HG03439 (cell line): ENCODE measurements around the gene ISOC1.

ENCODE experiments used
- ATAC-seq: cut with Tn5 transposase; IDR thresholded peaks from one replicate; pipeline ENCODE4 v1.9.1; 2021; ENCODE audit warnings: mild to moderate bottlenecking, moderate library complexity; ENCODE audit not compliant: unreplicated experiment

The ISOC1 gene

DNA sequence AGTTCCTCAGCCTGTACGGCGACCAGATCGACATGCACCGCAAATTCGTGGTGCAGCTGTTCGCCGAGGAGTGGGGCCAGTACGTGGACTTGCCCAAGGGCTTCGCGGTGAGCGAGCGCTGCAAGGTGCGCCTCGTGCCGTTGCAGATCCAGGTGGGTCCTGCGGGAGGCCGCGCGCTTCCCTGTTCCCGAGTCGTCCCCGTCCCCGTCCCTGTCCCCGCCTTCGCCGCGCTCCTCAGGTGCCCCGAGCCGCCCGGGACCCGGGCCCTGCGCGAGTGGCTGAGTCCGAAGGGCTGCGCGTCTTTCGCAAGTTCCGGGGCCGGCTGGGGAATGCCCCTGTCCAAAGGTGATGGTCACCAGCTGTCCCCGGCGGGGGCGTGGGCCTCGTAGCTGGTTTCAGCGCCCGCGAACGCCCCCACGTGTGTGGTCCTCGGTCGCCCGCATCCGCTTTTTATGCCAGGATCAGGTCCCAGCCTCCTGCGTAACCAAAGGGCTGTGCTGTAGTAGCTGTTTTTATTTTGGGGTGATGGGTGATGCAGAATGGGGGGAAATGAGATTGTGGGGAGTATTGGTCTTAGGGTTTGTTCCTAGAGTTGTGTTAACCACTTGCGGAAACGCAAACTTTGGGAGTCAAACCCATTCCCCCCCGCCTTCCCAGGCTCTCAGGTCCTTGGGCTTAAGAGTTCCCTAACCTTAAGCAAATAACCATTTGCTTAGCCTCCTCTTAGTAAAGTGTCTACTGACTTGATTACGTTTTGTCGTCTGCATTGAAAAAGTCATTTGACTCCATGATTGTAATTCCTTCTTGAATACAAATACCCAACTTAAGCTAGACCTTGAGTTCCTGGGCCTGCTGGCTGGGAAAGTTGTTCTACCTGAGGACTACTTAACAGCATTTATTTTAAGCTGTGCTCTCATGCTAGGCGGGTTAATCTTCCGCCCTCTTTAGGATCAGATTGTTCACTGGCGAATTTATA lies 663 bp downstream of the ISOC1 start:
- peak; percentile 58 for ATAC-seq

DNA sequence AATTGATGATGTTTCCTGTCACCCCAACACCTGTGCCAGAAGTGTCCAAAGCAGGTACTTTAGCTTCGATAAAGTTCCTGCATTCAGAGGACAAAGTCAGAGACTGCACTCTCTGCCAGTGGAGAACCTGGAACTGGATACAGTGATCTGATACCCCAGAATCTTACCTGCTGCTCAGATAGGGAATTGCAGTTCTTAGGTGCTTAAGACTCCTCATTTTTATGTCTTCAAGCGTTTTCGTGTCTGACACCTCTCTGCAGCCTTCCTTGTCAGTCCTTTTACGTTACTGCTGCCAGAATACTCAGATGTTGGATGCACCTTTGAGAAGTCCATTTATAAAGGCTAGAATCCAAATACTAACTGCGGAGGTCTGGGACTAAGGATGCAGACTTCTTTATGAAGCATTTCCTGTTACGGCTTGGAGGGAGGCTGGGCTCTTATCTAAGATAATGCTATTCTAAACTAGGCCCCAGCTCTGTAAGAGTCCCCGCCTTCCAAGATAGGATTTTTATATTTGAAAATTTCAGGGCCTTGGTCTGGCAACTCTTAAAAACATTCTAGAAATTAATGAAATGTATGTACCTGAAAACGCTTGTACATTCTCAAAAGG lies 1.9 kb downstream of the ISOC1 start:
- ATAC-seq = no peak

DNA sequence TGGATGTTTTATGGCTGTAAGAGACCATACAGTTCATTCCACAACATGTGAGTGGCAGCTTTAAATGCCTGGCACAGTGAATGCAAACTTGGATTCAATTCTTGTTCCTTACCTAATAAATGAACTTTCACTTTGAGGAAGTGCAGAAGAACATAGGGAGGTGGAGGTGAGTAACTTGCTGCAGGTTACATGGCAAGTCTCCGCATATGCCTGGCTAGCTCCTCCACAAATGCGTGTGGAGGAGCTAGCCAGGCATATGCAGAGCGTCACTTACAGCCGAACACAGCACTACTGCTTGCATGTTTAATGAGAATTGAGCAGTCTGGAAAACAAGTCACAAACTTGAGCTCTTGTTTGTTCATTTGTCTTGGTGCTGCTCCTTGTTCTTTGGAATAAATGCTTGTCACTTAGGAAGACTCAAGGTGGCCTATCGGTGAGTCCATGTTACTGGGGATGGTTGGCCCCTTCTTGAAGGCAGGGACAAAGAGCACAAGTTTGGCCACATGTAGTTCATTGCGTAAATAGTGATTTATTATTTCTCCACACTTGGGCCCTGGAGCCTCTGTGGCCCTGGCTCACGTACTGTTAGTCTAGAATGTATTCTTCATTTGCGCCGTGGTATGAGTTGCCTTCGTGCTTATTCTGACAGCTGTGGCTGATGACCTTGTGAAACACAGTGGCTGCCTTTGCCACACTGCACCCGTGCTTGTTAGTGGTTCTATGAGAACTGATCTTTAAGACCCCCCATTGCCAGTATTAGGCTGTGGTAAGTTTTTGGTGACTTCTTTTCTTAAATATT lies 3.1 kb downstream of the ISOC1 start:
- no peak for ATAC-seq

DNA sequence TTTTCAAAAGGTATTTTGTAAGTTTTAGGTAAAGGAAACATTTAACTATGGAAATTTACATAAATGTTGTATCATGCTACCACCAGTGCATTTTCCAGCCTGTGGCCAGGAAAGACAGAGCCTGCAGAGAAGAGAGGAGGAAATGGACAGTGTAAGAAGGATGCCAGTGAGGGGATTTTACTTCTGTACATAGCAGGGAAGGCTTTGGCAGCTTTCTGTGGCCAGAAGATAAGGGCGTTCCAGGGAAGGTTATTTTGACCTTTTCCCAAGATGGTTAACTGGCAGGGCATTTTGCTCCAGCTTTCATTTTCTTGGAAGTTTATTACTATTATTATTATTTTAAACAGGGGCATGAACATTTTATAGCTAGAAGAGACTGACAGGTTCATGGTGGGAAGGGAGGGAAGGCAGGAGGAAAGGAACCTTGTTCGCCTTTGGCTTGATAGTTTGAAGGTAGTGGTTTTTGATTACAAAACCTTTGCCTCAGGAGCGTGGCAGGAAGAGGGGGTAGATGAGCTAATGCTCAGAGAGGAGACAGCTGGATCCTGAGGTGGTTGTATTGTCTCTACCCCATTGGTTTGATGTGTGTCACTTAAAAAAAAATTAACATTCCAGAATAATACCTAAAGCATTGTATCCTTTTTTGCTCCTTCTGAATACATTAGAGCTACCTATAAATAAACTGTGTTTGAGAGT lies 4.1 kb downstream of the ISOC1 start:
- ATAC-seq = no peak

DNA sequence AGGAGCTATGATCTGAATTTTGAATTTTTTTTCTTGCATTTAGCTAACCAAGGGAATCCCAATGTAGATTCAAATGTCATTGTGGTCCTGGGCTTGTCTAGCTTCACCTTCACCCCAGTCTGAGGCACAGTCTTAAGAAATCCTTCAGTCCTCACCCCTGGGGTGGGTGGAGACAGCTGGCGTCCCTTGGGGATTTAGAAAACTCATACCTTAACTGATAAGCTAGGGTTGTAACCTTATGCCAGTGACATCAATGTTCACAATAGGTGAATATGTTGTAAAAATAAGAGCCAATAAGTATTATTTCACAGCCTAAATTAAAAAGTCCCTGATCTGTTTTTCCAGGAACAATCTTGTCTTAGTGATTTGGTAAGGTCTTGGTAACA lies 4.6 kb downstream of the ISOC1 start:
- ATAC-seq = no peak

DNA sequence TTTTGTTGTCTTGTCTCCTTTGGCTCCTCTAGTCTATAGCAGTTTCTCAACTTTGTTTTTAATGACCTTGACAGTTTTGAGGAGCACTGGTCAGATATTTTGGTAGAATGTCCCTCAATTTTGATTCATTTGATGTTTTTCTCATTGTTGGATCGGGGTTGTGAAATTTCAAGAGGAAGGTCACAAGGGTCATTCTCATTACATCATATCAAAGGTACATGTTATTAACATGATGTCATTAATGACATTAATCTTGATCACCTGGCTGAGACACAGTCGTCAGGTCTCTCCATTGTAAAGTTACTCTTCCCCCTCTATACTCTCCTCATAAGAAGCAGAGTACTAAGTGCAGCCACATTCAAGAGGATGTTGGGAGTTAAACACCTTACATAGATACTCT lies 7.2 kb downstream of the ISOC1 start:
- ATAC-seq = no peak

DNA sequence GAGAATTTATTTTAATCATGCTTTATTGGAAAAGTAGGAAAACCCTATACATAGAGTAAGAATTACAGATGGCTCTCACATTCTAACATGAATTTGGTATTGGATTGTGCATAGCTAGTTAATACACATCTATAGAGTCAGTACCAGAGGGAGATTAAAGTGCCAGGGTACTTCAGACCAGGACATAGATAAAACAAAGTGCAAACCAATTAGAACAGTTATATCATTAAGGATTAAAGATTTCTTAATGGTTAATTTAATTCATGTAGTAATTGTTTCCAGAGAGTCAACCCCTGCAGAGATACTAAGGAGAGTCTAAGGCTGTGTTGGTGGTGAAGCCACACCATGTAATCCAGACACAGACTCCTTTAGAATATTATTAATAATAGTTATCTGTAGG lies 8.8 kb downstream of the ISOC1 start:
- no peak for ATAC-seq

DNA sequence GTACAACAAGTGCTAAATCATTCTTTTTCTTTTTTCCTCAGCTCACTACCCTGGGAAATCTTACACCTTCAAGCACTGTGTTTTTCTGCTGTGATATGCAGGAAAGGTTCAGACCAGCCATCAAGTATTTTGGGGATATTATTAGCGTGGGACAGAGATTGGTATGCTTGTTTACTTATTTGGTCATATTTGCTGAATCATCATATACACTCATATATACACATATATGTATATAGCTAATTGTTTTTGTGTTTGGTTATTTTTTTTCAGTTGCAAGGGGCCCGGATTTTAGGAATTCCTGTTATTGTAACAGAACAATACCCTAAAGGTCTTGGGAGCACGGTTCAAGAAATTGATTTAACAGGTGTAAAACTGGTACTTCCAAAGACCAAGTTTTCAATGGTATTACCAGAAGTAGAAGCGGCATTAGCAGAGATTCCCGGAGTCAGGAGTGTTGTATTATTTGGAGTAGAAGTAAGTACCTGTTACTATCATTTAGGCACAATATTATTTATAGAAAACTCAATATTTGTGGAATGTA lies 10.4 kb downstream of the ISOC1 start:
- ATAC-seq = no peak

DNA sequence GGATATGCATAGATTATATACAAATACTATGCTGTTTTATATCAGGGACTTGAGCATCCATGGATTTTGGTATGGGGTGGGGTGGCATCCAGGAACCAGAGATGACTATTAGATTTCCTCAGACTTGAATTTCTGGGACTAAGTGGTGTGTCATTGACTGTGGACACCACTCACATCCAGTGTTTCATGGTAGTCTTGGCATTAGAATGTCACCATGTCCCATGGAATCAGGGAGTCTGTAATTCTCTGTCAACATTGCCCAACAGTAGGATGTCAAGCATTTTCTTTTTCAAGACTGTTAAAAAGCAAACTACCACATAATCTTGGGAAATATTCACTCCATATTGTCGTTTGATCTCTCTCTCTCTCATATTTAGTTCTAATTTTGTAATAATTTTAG lies 13.1 kb downstream of the ISOC1 start:
- ATAC-seq = no peak

DNA sequence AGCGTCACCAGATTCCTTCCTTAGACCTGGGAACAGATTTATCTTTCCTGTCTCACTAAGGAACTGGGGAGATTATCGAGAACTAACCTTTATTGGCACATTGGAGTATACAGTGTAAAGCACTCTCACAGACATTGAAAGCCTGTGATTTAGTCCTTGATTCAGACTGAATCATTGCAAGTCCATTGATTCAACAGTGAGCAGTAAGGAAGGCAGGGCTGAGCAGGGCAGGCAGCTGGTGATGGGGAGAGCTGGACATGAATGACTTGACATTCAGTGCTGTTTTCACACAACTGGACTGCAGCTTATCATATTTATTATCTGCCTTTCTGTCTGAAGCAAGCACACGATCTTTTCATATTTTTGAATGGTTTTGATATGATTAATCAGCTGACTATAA lies 16.2 kb downstream of the ISOC1 start:
- ATAC-seq = no peak

DNA sequence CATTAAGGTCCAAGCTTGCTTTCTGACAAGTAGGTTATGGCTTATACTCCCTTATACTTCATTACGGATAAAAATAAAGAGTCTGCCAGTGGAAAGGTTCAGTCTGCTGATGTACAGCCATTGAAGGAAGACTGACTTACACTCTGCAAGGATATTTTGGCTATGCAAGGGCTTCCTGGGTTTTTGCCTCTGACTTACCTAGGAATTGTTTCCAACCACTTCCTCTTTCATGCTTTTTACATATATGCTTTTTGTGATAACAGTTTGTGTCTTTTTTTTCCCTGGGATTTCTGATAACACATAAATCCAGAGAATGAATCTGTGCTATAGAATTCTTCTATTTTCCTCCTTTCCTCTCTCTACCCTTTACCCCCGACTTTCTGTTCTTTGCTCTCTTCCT lies 16.8 kb downstream of the ISOC1 start:
- no peak for ATAC-seq

DNA sequence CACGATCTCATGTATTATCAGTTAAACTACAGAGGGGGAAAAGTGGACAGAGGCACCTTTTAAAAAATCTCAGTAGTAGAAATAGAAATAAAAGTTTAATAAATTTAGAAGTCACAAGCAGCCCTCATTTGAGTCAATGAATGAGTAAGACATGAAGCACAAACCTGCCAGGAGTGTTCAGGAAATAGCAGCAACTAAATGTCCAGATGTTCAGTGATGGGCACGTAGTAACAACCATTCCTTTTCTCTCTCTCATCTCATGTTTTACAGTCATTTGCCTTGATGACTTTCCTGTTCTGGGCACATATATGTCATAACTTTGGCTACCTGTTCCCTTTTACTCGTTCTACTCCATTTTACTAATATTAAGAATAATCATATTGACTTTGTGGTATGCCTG lies 17.7 kb downstream of the ISOC1 start:
- no peak for ATAC-seq

DNA sequence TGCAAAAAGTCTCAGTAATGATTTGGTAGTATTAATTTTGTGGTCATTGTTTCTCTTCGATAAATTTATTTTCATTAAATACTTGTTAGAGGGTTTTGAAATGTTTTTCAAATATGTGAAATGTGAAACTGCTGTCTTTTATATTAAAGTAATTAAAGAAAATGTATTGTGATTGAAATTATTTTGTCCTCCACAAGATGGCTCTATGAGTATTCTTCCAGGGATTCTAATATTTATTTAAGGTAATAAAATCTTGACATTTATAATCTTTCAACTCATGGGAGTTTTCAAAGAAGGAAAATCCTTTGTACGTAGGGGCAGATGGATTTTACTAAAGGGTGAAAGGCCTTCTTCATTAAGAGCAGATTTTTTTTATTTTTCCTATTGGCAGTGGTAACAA lies 19.3 kb downstream of the ISOC1 start:
- ATAC-seq = no peak

DNA sequence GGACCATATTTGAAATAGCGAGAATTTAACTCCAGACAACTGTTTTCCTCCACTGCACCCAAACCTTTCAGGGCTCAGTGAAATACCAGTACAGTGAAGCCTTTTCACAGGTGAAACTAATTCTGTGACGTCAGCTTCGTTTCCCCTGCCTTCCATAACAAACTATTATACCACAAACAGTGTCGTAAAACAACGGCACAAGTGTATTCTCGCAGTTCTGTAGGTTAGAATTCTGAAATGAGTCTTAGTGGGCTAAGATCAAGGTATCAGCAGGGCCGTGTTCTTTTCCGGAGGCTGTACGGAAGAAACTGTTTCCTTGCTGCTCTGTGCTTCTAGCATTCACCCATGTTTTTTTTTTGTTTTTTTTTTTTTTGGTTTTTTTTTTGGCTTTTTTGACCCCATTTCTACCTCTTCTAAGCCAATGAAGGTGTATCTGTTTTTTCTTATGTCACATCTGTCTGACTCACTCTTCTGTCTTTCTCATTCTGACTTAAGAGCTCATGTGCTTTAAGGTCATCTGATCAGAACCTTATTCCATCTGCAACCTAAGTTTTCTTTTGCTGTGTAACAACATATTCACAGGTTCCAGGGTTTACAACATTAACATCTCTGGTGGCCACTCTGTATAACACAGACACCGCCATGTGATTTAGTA lies 20.1 kb downstream of the ISOC1 start:
- ATAC-seq = no peak

DNA sequence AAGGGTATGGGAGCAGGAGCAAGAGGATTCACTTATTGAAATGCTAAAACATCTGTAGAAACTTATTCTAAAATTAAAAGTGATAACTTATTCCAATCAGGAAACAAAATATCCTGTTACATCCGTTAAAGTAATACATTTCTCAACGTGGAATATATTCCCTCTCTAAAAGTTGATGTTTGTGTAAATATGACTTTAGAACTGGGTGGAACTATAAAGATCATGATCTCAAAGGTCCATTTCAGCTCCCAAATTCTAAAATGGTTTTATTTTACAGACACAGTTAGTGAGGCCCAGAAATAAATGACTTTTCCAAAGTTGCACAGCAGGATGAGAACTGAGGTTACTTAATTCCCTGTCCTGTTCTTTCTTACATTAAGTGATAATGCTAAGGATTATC lies 21.1 kb downstream of the ISOC1 start:
- ATAC-seq = no peak

DNA sequence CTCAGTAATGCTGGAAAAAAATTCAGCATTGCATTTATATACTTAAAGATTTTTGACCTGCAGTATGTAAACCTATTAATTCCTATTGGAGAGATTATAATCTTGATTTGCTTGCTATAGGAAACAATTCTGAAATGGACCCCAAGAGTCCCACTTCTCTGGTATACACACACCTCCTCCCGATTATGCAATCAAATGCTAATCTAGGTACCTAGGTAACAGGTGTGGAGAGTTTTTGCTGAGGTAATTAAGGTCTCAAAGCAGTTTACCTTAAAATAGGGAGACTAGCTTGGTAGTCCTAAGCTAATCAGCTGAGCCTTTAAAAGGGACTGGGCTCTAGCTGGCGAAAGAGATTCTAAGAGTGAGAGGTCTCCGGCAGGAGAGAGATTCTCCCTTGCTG lies 22.2 kb downstream of the ISOC1 start:
- no peak for ATAC-seq

DNA sequence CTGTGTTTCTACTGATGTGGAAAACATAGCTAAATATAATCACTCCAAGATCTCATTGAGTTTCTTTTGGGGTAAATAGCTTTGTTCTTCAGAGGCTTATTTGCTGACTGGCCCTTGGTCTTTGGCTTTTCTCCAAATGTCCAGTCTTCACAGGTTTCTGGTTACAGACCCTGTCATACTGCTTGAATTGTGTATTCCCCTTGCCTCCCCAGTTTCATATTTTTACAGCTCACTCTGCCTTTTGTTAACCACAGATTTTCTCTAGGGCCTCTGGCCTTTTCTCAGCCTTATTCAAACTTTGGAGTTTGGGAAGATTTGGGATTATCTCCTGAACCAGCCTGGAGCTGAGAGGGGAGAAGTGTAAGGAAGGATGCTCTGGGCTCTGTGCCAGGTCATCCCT lies 23.9 kb downstream of the ISOC1 start:
- ATAC-seq = no peak

DNA sequence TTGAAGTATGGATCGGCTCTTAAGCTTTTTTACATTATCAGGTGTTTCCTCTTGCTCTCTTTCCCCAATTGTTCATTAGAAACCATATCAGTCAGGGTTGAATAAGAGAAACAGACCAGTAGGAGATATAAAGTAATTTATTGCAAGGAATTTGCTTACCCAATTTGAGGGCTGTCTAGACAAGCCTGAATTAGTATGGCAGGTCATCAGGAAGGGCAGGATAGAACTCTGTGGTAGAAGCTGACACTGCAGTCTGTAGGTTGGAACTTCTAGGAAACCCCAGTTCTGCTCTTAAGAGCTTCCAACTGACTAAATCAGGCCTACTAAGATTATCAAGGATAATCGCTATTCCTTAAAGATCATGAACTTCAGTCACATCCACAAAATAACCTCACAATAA lies 24.3 kb downstream of the ISOC1 start:
- no peak for ATAC-seq

DNA sequence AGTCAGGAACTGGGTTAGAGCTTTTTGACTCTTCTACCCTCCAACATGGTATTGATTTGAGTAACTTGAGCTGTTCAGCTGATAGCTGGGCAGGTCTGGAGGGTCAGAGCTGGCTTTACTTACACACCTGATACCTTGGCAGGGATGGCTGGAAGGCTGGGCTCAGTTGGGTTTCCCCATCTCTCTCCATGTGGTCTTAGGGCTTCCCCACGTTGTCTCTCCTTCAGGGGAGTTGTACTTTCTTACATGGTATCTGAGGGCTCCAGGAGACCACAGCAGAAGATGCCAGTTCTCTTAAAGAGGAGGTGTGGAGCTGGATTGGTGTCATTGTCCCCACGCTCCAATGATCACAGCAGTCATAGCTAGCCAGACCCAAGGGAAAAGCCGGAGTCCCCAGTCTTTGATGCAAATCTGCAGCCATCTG lies 25.6 kb downstream of the ISOC1 start:
- peak; percentile 70 for ATAC-seq

DNA sequence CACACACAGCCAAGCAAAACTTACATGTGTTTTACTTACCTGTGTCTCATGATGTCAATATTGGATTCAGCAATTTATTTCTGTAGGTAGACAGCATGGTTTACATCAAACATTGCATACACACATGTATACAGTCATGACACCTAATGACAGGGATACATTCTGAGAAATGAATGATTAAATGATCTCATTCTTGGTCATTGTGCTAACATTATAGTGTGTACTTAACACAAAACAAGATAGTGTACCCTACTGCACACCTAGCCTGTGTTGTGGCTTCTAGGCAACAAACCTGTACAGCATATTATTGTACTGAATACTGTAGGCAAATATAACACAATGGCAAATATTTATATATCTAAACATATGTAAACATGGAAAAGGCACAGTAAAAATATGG lies 28.0 kb downstream of the ISOC1 start:
- ATAC-seq = no peak
